Caco-2 (cell line): ENCODE results near the gene FUT2. TPM values are rescaled to one million over a fixed set of nuclear protein-coding genes. Genes with fewer than 3 reads are reported as not detected.

ENCODE experiments used
- BruUV-seq: library from RNA; stranded (reverse); fragments of 400-500 nt; replicated peaks from 2 replicates; lab custom pipeline; 2021; lab: Mats Ljungman, UMichigan
- CTCF ChIA-PET: fragments of 300-600 bp; sonication (Branson Sonifier 250); formaldehyde crosslinking; loops from one replicate; lab custom pipeline; 2022; ENCODE audit warnings: antibody characterized with exemption; lab: Charles Lee
- POLR2A ChIA-PET: fragments of 300-600 bp; sonication (Branson Sonifier 250); formaldehyde crosslinking; loops from one replicate; lab custom pipeline; 2022; ENCODE audit warnings: antibody characterized with exemption; lab: Charles Lee
- DNase-seq, 2 experiments: peaks; one replicate each; pipeline versions ENCODE4 v3.0.0 to v3.0.0-alpha.2; 2020 to 2022
- H3K27me3 ChIP-seq: replicated peaks from 2 replicates; pipeline ENCODE4 v1.6.0; 2011; ENCODE audit warnings: low read length; ENCODE audit not compliant: control insufficient read depth, insufficient read depth
- H3K36me3 ChIP-seq: 2 replicates; pipeline ENCODE4 v1.5.1; 2011; ENCODE audit warnings: low read length; ENCODE audit not compliant: control insufficient read depth, insufficient read depth
- H3K4me1 ChIP-seq: fragments of 250-450 bp; sonication (Bioruptor Pico); 2 replicates; pipeline ENCODE4 v1.5.1; 2020; ENCODE audit warnings: mild to moderate bottlenecking
- H3K4me3 ChIP-seq: 2 replicates; pipeline ENCODE4 v1.5.1; 2011; ENCODE audit warnings: low read depth, mild to moderate bottlenecking, control low read depth, low read length
- H3K9me3 ChIP-seq: fragments of 250-450 bp; sonication (Bioruptor Pico); 2 replicates; pipeline ENCODE4 v1.5.1; 2020; ENCODE audit warnings: mild to moderate bottlenecking, moderate library complexity
- H3K27ac Mint-ChIP-seq: one replicate; pipeline ENCODE4 v1.8.0; 2022; ENCODE audit warnings: mixed read lengths; ENCODE audit not compliant: unreplicated experiment
- H3K27me3 Mint-ChIP-seq: one replicate; pipeline ENCODE4 v1.8.0; 2022; ENCODE audit warnings: mixed read lengths; ENCODE audit not compliant: insufficient read depth, unreplicated experiment
- H3K36me3 Mint-ChIP-seq: one replicate; pipeline ENCODE4 v1.8.0; 2022; ENCODE audit warnings: mild to moderate bottlenecking, mixed read lengths; ENCODE audit not compliant: insufficient read depth, unreplicated experiment
- H3K4me1 Mint-ChIP-seq: one replicate; pipeline ENCODE4 v1.8.0; 2022; ENCODE audit warnings: low read depth, mixed read lengths; ENCODE audit not compliant: unreplicated experiment
- H3K4me3 Mint-ChIP-seq: one replicate; pipeline ENCODE4 v1.8.0; 2022; ENCODE audit warnings: mild to moderate bottlenecking, moderate library complexity, mixed read lengths; ENCODE audit not compliant: unreplicated experiment
- H3K9me3 Mint-ChIP-seq: one replicate; pipeline ENCODE4 v1.8.0; 2022; ENCODE audit warnings: mixed read lengths; ENCODE audit not compliant: unreplicated experiment
- CTCF ChIP-seq, 2 experiments: fragments of 200-600 bp in 1 of 2; IDR thresholded peaks; 1 replicate in 1 of 2; 2 replicates in 1 of 2; pipeline versions ENCODE4 v1.5.1 to v1.8.0; 2011 to 2022; ENCODE audit warnings: antibody characterized with exemption in 1 of 2, control low read depth in 1 of 2, inconsistent platforms in 1 of 2, low read depth in 1 of 2, low read length in 1 of 2, mild to moderate bottlenecking in 1 of 2, moderate library complexity in 1 of 2; ENCODE audit not compliant: insufficient read depth in 1 of 2, severe bottlenecking in 1 of 2, unreplicated experiment in 1 of 2
- intact Hi-C: fragments of 100-400 bp; cut with micrococcal nuclease; formaldehyde crosslinking; loops from one replicate; pipeline ENCODE4 v1.10.0; 2022; ENCODE audit not compliant: unreplicated experiment
- total RNA-seq: library from RNA; stranded (reverse); gene quantifications from 2 replicates; pipeline ENCODE4 v1.2.3, GENCODE V29; 2022

Gene FUT2
- total RNA-seq, 1 experiment from 2014 or later: 13.5 TPM

- no peak for DNase-seq
- H3K4me3 Mint-ChIP-seq: no peak overlapping the region
- H3K9me3 ChIP-seq: peaks cover 3% of the 10 kb centered on the region; the same call in 1 of the 2 replicates
- intact Hi-C loops: no loop called here
- ChIA-PET CTCF (interaction anchor here (0.7 kb wide), 1 partner anchor 122 kb away, joined by 3 read pairs; no protein-coding TSS in a partner anchor), POLR2A (interaction anchor here (0.7 kb wide), 1 partner anchor 10 kb away, joined by 10 read pairs; the partner anchor contains the start of gene FUT2)
- H3K27me3 ChIP-seq: no peaks in the 10 kb centered on the region
- no peak overlapping the region for H3K27ac Mint-ChIP-seq
- H3K27me3 Mint-ChIP-seq: no peaks in the 10 kb centered on the region
- H3K4me1 ChIP-seq: no peaks in the 10 kb centered on the region
- BruUV-seq: no TSS peak
- H3K36me3 ChIP-seq: no peaks in the 10 kb centered on the region
- H3K4me1 Mint-ChIP-seq: no peaks in the 10 kb centered on the region
- H3K9me3 Mint-ChIP-seq: no peaks in the 10 kb centered on the region
- H3K4me3 ChIP-seq: no peak overlapping the region
- no peak for TF ChIP-seq CTCF (IDR thresholded peaks at IDR 0.05; ENCODE audit: insufficient read depth in 1 of 2, low read depth in 1 of 2, low read length in 1 of 2, severe bottlenecking in 1 of 2, unreplicated experiment in 1 of 2)
- peaks cover 31% of the 10 kb centered on the region for H3K36me3 Mint-ChIP-seq
Observed at GRCh38 chr19:48705431-48705830, 9.7 kb downstream of the FUT2 start.

- ChIA-PET CTCF (no interaction called here), POLR2A (no interaction called here)
- peaks cover 7% of the 10 kb centered on the region for H3K4me1 Mint-ChIP-seq
- Histone ChIP-seq H3K4me1 (peaks cover 7% of the 10 kb centered on the region), H3K9me3 (peaks cover 7% of the 10 kb centered on the region; the same call in 1 of the 2 replicates), H3K36me3 (no peaks in the 10 kb centered on the region), H3K4me3 (no peak overlapping the region), H3K27me3 (no peaks in the 10 kb centered on the region)
- H3K27me3 Mint-ChIP-seq: no peaks in the 10 kb centered on the region
- no peak overlapping the region for H3K4me3 Mint-ChIP-seq
- H3K27ac Mint-ChIP-seq: no peak overlapping the region
- BruUV-seq: no TSS peak
- TF ChIP-seq CTCF (IDR thresholded peaks at IDR 0.05; ENCODE audit: insufficient read depth in 1 of 2, low read depth in 1 of 2, low read length in 1 of 2, severe bottlenecking in 1 of 2, unreplicated experiment in 1 of 2): no peak
- intact Hi-C loops: no loop called here
- H3K9me3 Mint-ChIP-seq: no peaks in the 10 kb centered on the region
- no peak for DNase-seq
- peaks cover 37% of the 10 kb centered on the region for H3K36me3 Mint-ChIP-seq
Observed at GRCh38 chr19:48708471-48708870, 12.7 kb downstream of the FUT2 start.

GRCh38 chr19:48711106-48711662, 15.4 kb downstream of the FUT2 start:
- H3K9me3 Mint-ChIP-seq: no peaks in the 10 kb centered on the region
- no peak for DNase-seq
- no peak overlapping the region for H3K4me3 Mint-ChIP-seq
- no peaks in the 10 kb centered on the region for H3K27me3 Mint-ChIP-seq
- Histone ChIP-seq H3K9me3 (peaks cover 7% of the 10 kb centered on the region; the same call in 1 of the 2 replicates), H3K36me3 (no peaks in the 10 kb centered on the region), H3K4me3 (no peak overlapping the region), H3K27me3 (no peaks in the 10 kb centered on the region), H3K4me1 (peaks cover 16% of the 10 kb centered on the region)
- CTCF ChIA-PET: no interaction called here
- H3K4me1 Mint-ChIP-seq: peaks cover 18% of the 10 kb centered on the region
- intact Hi-C loops: loop anchor here (5.0 kb wide), 1 partner anchor 34 kb away; no protein-coding TSS in a partner anchor
- BruUV-seq: no TSS peak
- POLR2A ChIA-PET: no interaction called here
- no peak overlapping the region for H3K27ac Mint-ChIP-seq
- peaks cover 28% of the 10 kb centered on the region for H3K36me3 Mint-ChIP-seq
- TF ChIP-seq CTCF (IDR thresholded peaks at IDR 0.05; ENCODE audit: insufficient read depth in 1 of 2, low read depth in 1 of 2, low read length in 1 of 2, severe bottlenecking in 1 of 2, unreplicated experiment in 1 of 2): no peak
